Neural crest cell (in vitro differentiated cells): ENCODE results near the gene TRDMT1. TPM values are rescaled to one million over a fixed set of nuclear protein-coding genes. Genes with fewer than 3 reads are reported as not detected.

Source experiments
- DNase-seq: peaks from one replicate; pipeline ENCODE4 v3.0.0; 2021; ENCODE audit warnings: low read depth, mixed read lengths, low spot score
- H3K27ac Mint-ChIP-seq: one replicate; pipeline ENCODE4 v1.8.0; 2021; ENCODE audit warnings: mild to moderate bottlenecking, mixed read lengths; ENCODE audit not compliant: unreplicated experiment
- H3K27me3 Mint-ChIP-seq: 2 replicates; pipeline ENCODE4 v1.8.0; 2021; ENCODE audit warnings: low read depth, mild to moderate bottlenecking, mixed read lengths
- H3K36me3 Mint-ChIP-seq: 2 replicates; pipeline ENCODE4 v1.8.0; 2021; ENCODE audit warnings: low read depth, mild to moderate bottlenecking, mixed read lengths
- H3K4me1 Mint-ChIP-seq: 2 replicates; pipeline ENCODE4 v1.8.0; 2021; ENCODE audit warnings: mixed read lengths
- H3K4me3 Mint-ChIP-seq: one replicate; pipeline ENCODE4 v1.8.0; 2021; ENCODE audit warnings: mild to moderate bottlenecking, mixed read lengths
- H3K9me3 Mint-ChIP-seq: 2 replicates; pipeline ENCODE4 v1.8.0; 2021; ENCODE audit warnings: mixed read lengths
- total RNA-seq: library from RNA; stranded (reverse); gene quantifications from 2 replicates; pipeline ENCODE4 v1.2.1, GENCODE V29; 2021
- TF ChIP-seq, protein P1 (sequence below): fragments of 200-600 bp; sonication (generic); conservative IDR thresholded peaks from 2 replicates; pipeline ENCODE4 v1.5.0; 2021; ENCODE audit warnings: antibody characterized with exemption, mild to moderate bottlenecking

Gene TRDMT1
- total RNA-seq, 1 donor from 2014 or later, result 17.3 TPM

GRCh38 chr10:17134282-17134681, 67.2 kb downstream of the TRDMT1 start:
- peaks cover 35% of the 10 kb centered on the region for H3K4me1 Mint-ChIP-seq
- DNase-seq, result no peak
- H3K9me3 Mint-ChIP-seq, result peaks cover 3% of the 10 kb centered on the region
- TF ChIP-seq, protein P1, sequence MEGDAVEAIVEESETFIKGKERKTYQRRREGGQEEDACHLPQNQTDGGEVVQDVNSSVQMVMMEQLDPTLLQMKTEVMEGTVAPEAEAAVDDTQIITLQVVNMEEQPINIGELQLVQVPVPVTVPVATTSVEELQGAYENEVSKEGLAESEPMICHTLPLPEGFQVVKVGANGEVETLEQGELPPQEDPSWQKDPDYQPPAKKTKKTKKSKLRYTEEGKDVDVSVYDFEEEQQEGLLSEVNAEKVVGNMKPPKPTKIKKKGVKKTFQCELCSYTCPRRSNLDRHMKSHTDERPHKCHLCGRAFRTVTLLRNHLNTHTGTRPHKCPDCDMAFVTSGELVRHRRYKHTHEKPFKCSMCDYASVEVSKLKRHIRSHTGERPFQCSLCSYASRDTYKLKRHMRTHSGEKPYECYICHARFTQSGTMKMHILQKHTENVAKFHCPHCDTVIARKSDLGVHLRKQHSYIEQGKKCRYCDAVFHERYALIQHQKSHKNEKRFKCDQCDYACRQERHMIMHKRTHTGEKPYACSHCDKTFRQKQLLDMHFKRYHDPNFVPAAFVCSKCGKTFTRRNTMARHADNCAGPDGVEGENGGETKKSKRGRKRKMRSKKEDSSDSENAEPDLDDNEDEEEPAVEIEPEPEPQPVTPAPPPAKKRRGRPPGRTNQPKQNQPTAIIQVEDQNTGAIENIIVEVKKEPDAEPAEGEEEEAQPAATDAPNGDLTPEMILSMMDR, result no peak
- H3K4me3 Mint-ChIP-seq, result no peak overlapping the region
- H3K27me3 Mint-ChIP-seq, result no peaks in the 10 kb centered on the region
- H3K27ac Mint-ChIP-seq, result no peak overlapping the region
- peaks cover 2% of the 10 kb centered on the region for H3K36me3 Mint-ChIP-seq

DNA sequence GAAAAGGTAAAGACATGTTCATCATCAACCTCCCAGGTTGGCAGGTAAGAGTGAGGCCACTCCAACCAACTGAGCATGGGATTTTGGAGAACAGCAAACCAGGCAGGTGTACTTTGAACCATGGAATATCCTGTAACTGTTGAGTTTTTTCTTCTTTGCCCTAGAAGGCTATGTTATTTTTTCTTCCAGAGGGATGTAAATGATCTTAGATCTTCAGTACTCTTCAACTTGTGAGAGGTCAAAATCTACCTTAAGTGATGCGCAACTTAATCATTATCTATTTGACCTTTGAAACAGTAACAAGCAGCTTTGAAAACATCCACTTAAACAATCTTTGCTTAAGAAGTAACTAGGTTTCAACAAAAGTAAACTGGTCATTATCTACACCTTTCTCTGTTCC, 71.7 kb downstream of the TRDMT1 start, which contains the start of gene CUBN:
Gene CUBN (minus strand): TSS at position 71 of the 400 bp plus-strand sequence. CDS start 46 bp downstream, at position 25.
- no peaks in the 10 kb centered on the region for H3K27me3 Mint-ChIP-seq
- H3K27ac Mint-ChIP-seq, result no peak within 1 kb of the TSS
- H3K4me1 Mint-ChIP-seq, result peaks cover 29% of the 10 kb centered on the region
- H3K36me3 Mint-ChIP-seq, result peaks cover 2% of the 10 kb centered on the region
- peaks cover 3% of the 10 kb centered on the region for H3K9me3 Mint-ChIP-seq
- DNase-seq, result no peak
- TF ChIP-seq, protein P1, result no peak
- no peak within 1 kb of the TSS for H3K4me3 Mint-ChIP-seq

- no peaks in the 10 kb centered on the region for H3K27me3 Mint-ChIP-seq
- no peaks in the 10 kb centered on the region for H3K36me3 Mint-ChIP-seq
- peaks cover 3% of the 10 kb centered on the region for H3K9me3 Mint-ChIP-seq
- DNase-seq, result no peak
- no peak overlapping the region for H3K4me3 Mint-ChIP-seq
- H3K27ac Mint-ChIP-seq, result no peak overlapping the region
- H3K4me1 Mint-ChIP-seq, result peaks cover 29% of the 10 kb centered on the region
- TF ChIP-seq, protein P1, result no peak
These were observed 73.2 kb downstream of the TRDMT1 start for GRCh38 chr10:17128261-17128660.

- peaks cover 29% of the 10 kb centered on the region for H3K4me1 Mint-ChIP-seq
- H3K27me3 Mint-ChIP-seq, result no peaks in the 10 kb centered on the region
- no peak overlapping the region for H3K27ac Mint-ChIP-seq
- H3K9me3 Mint-ChIP-seq, result peaks cover 3% of the 10 kb centered on the region
- no peaks in the 10 kb centered on the region for H3K36me3 Mint-ChIP-seq
- DNase-seq, result no peak
- TF ChIP-seq, protein P1, result no peak
- H3K4me3 Mint-ChIP-seq, result no peak overlapping the region
These were observed 75.1 kb downstream of the TRDMT1 start for GRCh38 chr10:17126327-17126726.

- no peaks in the 10 kb centered on the region for H3K27me3 Mint-ChIP-seq
- H3K9me3 Mint-ChIP-seq, result no peaks in the 10 kb centered on the region
- peaks cover 34% of the 10 kb centered on the region for H3K4me1 Mint-ChIP-seq
- TF ChIP-seq, protein P1, result no peak
- H3K4me3 Mint-ChIP-seq, result no peak overlapping the region
- no peaks in the 10 kb centered on the region for H3K36me3 Mint-ChIP-seq
- H3K27ac Mint-ChIP-seq, result no peak overlapping the region
- no peak for DNase-seq
These were observed 76.1 kb downstream of the TRDMT1 start for GRCh38 chr10:17125206-17125893.
